CD4-positive, alpha-beta T cell treated with Interferon gamma for 1 hour (primary cell): Measurements from ENCODE around the gene KIF9.
"Not testable (repeated sequence)": the region's sequence is repeated elsewhere in the genome, so short reads cannot be mapped to it uniquely, and the experiment has no call there.

Source experiments
- DNase-seq: peaks from one replicate; pipeline ENCODE4 v3.0.0-alpha.2; 2020

KIF9 gene, protein sequence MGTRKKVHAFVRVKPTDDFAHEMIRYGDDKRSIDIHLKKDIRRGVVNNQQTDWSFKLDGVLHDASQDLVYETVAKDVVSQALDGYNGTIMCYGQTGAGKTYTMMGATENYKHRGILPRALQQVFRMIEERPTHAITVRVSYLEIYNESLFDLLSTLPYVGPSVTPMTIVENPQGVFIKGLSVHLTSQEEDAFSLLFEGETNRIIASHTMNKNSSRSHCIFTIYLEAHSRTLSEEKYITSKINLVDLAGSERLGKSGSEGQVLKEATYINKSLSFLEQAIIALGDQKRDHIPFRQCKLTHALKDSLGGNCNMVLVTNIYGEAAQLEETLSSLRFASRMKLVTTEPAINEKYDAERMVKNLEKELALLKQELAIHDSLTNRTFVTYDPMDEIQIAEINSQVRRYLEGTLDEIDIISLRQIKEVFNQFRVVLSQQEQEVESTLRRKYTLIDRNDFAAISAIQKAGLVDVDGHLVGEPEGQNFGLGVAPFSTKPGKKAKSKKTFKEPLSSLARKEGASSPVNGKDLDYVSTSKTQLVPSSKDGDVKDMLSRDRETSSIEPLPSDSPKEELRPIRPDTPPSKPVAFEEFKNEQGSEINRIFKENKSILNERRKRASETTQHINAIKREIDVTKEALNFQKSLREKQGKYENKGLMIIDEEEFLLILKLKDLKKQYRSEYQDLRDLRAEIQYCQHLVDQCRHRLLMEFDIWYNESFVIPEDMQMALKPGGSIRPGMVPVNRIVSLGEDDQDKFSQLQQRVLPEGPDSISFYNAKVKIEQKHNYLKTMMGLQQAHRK

DNA sequence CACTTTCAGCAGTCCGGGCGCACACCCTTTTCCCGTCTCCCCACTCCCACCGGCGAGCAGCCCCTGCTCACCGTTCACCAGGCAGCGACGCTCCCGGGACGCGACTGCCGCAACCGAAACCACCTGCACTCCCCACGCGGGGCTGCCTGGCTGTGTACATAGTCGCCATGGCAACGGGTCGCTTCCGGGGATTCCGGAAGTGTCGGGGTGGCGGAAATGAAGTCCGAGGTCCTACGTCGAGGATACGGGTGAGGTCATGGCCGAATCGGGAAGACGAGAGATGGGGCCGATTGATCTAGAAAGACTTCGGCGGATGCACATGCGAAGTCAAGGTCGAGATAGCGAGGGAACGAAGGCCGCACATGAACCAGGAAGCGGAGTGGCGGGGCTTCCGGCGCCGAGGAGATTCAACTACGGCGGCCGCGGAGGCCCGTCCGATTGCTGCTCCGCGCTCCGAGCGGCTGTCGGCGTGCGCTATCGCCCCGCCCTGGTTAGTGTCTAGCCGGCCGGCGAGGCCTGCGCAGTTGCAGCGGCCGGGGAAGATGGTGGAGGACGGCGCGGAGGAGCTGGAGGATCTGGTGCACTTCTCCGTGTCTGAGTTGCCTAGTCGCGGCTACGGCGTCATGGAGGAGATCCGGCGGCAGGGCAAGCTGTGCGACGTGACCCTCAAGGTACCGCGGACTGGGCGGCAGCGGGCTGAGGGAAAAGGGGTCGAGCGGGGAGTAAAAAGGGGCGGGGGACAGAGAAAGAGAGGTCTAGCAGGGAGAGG lies at the start of gene KIF9, which contains the start of gene KLHL18:
TSS of gene KIF9 (minus strand) at position 376 of the 769 bp plus-strand sequence. CDS start 5,425 bp downstream, outside the sequence.
TSS of gene KLHL18 (plus strand) at position 521 of the 769 bp plus-strand sequence. CDS start at position 543, 22 bp downstream.
- DNase-seq: peak; percentile 98

DNA sequence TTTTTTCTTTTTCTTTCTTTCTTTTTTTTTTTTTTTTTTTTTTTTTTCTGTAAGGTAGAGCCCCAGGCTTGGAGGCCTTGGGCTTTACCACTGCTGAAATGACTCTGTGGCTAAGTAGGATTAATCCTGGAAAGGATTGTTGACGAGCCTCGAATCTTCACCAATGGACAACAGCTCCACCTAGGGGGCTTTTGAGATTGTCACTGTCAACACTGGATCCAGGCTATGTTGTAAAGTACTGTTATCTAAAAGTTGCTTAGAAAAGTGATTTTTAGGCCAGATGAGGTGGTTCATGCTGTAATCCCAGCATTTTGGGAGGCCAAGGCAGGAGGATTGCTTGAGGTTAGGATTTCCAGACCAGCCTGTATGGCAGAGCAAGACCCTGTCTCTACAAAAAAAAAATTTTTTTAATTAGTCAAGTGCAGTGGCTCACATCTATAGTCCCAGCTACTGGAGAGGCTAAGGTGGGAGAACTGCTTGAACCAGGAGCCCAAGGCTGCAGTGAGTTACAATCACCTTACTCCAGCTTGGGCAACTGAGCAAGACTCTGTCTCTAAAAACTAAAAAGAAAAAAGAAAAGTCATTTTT lies 41.8 kb upstream of the KIF9 start:
- DNase-seq: peak; percentile 40

DNA sequence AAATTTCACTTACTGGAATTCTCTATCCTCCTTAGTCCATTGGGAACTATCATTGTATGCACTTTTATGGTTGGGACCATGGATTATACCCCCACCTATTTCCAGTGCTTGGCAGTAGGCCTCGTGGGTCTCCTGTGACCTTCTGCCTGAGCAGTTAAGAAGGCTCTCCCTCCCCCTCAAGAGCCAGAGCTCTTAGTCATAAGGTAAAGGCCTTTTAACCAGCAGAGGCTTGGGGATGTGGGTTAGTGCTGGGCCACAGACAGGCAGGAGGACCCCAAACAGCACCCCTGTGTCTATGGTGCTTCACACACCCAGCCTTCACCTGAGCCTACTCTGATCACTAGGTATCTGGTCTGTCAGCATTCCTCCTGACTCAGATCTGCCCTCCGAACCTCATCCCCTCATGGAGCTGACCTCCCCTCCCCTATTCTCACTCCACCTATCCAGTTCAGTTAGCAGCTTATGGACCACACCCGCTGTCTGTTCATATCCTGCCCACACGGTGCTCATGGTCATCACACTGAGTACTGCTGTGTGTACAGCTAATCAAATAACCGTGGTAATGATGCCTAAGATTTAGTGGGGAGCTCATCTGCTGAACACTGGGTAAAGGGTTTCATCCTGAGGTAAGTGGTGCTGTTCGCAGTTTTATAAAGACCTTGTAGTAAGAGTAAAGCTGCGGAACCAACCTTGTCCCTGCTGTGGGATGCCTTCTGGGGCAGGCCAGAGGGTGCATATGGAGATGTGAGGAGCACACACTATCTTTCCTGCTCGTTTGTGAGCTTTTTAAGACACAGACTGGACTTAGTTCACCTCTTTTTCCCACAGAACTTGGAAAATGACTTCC lies 41.1 kb upstream of the KIF9 start:
- no peak for DNase-seq

- no peak for DNase-seq
Measured at GRCh38 chr3:47319956-47320355, 37.4 kb upstream of the KIF9 start.

DNA sequence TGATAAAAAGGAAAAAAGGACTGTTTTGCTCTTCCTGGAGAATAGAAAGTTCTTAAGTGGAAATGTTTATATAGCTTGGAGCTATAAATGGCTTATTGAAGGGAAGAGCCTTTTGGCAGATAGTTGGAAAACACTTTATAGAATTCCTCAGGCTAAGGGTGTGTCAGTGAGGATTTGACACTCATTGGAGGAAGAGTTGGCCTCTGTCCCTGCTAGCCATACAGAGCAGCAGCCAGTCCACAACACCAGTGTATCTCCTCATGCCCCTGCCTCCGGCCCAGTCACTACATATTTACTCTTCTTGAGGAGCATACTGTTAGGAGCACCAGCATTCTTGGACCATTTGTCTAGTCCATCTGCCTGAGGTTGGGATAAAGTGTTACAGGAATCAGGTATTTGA lies 36.3 kb upstream of the KIF9 start:
- DNase-seq: no peak

DNA sequence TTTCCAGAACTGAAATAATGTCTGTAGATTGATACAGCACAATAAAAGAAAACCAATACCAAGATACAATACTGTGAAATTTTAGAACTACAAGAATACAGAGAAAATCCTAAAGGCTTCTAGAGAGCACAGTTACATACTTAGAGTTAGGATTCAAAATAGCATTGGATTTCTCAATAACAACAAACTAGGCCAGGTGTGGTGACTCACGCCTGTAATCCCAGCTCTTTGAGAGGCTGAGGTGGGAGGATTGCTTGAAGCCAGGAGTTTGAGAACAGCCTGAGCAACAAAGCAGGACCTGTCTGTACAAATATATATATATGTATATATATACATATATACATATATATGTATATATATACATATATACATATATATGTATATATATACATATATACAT lies 33.6 kb upstream of the KIF9 start:
- not testable (repeated sequence) for DNase-seq

DNA sequence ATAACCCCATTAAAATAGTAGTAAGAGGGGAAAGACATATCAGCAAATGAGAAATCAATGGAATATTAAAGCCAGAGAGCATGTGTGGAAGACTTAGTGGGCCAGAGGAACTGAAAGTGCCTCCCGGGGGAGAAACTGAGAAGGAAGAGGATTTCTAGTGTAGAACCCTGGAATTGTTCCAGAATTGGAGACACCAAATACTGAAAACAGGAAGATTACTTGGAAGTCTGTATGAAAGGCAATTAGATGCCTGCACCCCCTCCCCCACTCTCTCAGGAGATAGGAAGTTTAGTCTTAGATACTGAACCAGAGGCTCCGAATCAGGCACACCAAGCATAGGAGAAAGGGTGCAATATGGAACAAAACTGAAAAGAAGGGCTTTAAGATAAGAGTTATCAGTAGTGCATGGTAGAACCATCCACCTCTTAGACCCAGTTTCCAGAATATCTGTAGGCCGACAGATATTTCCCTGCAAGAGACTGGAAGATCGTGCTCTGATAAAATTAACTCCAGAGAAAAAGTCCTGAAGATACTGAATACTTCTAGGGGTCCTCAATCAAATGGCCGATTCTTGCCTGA lies 32.6 kb upstream of the KIF9 start:
- DNase-seq: no peak

GRCh38 chr3:47314056-47314764 lies 31.6 kb upstream of the KIF9 start:
- no peak for DNase-seq

DNA sequence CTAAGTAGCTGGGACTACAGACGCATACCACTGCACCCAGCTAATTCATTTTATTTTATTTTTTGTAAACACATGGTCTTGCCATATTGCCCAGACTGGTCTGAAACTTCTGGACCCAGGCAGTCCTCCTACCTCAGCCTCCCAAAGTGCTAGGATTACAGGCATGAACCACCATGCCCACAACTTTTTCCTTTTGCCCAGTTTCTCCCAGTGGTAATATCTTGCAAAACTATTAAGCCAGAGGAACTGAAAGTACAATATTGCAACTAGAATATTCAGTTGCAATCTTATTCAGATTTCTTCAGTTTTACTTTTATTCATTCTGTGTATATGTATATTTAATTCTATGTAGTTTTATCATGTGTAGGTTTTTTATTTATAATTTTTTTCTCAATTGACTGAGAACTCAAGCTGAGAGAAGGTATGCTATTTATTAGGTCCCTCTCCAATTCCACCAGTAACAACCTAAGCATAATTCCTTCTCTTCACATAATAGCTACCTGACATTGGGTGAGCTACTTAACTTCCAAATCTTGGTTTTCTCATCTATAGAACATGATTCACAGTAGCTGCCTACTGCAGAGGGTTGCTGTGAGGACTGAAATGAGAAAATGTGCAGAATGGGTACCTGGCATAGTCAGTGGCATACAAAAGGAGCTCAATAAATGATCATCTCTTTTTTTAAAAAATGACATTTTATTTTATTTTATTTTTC lies 30.9 kb upstream of the KIF9 start:
- DNase-seq: no peak

DNA sequence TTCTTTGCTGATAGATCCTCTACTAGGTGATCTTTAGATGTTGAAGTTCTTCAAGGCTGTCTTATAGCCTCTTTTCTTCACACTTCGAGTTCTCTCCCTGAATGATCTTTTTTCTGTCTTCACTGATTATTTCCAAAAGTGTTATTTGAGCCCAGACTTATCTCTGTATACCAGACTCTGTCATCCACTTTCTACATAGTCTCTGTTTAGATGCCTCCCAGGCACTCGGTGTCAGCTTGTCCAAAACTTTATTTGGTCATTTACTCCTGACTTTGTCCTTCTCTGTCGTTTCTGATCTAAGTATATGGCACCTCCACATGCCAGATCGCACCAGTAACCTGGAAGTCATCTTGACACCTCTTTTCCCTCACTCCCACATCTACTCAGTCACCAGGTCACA lies 27.8 kb upstream of the KIF9 start:
- no peak for DNase-seq

GRCh38 chr3:47309231-47309630 lies 26.6 kb upstream of the KIF9 start:
- not testable (repeated sequence) for DNase-seq

DNA sequence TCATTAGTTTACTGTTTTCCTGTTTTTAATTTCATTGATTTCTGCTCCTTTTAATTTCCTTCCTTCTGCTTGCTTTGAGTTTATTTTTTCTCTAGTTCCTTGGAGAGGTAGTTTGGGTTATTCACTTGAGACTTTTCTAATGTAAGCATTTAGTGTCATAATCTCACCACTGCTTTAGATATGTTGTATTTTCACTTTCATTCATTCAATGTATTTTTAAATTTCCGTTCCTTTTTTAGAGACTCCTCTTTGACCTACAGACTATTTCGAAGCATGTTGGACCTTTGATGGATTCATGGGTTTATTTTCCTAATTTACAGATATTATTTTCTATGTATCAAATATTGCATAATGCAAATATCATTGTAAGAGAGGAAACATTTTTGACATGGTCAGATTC lies 23.4 kb upstream of the KIF9 start:
- DNase-seq: no peak

DNA sequence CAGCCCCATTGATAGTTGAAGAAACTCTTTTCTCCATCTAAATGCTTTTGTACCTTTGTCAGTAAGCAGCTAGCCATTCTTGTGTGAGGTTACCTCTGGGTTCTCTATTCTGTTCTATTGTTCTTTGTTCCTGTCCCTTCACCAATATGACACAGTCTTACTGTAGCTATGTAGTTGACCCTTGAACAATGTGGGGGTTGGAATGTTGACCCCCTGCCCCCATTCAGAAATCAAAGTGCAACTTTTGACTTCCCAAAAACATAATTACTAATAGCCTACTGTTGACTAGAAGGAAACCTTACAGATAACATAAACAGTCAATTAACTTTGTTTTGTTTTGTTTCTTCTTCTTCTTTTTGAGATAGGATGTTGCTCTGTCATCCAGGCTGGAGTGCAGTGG lies 18.9 kb upstream of the KIF9 start:
- DNase-seq: no peak

- no peak for DNase-seq
Measured at GRCh38 chr3:47299381-47300318, 17.1 kb upstream of the KIF9 start.

GRCh38 chr3:47298439-47298838 lies 15.8 kb upstream of the KIF9 start:
- no peak for DNase-seq

DNA sequence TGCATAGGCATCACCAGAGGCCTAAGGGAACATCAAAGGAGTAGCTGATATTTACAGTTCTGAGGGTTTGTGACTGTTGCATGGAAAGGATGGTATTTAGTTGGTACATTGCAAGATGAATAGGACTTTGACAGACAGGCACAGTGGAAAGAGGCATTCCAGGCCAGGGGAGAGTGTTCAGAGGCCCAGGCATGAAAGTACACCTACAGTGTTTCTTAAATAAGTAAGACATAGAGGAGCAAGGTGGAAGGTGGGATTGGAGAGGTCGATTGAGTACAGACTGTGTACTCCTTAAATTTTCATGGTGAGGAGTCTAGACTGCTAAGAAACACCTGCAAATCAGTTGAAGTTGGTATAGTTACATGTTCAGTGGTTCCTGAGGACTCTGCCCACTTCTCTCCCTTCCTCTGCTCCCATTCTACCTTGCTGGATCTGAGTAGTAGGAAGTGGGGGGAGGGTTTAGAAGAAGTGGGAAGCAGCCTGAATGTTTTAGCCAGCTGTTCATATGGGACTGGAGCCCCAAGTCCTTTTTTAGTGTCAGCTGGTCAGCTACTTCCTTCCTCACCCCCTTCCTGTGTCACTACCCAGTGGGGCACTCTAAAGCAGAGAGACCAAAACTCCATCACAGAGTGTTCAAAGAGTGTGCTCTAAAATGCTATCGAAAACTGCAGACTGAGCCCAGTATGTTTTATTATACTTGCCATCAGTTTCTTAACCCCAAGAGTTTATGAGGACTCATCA lies 14.1 kb upstream of the KIF9 start:
- no peak for DNase-seq

DNA sequence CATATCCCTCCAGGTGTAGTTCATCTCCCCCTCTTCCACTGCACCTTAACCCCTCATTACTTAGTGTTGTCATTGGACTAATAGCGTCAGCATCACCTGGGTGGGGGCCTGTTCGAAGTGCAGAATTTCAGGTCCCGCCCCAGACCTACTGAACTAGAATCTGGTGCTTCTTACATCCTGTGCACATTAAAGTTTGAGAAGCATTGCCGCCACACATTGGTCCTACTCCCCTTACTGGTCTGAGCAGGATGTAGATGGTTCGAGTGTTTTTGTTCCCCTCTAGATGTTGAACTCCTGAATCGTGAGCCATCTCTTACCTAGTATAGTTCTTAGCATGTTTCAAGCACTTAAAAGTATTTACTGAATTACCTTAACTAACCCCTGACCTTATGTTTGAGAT lies 13.4 kb upstream of the KIF9 start:
- DNase-seq: no peak

DNA sequence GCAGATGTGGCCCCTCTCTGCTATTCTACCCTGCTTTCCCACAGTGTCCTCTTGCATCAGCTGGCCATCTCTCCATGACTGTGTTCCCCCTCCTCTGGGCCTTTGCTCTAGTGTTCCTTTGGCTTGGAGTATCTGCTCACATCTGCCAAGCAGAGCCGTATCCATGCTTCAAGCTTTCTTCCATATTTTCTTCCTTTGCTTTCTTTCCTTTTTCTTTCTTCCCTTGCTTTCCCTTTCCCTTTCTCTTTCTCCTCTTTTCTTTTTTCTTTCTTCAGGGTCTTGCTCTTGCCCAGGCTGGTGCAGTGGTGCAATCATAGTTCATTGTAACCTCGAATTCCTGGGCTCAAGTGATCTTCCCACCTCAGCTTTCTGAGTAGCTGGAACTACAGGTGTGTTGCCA lies 12.7 kb upstream of the KIF9 start:
- DNase-seq: no peak
